Thymus (tissue), 11 donors: ENCODE measurements around the gene SYT3. TPM values are rescaled to one million over a fixed set of nuclear protein-coding genes. Genes with fewer than 3 reads are reported as not detected.

Experiments used
- DNase-seq, 9 donors: peaks; one replicate each; pipeline ENCODE4 v3.0.0-alpha.2; 2013; ENCODE audit warnings: low spot score in 9 of 9, low read depth in 6 of 9, missing footprints in 1 of 9
- H3K27ac ChIP-seq, 2 donors: one replicate each; pipeline ENCODE4 v1.5.1; 2013; ENCODE audit warnings: control low read depth in 1 of 2, low read depth in 1 of 2, low read length in 1 of 2, mild to moderate bottlenecking in 1 of 2, moderate library complexity in 1 of 2
- H3K27me3 ChIP-seq, 2 donors: one replicate each; pipeline ENCODE4 v1.5.1; 2013; ENCODE audit warnings: low read length in 1 of 2; ENCODE audit not compliant: control insufficient read depth in 2 of 2, insufficient read depth in 1 of 2
- H3K36me3 ChIP-seq, 2 donors: one replicate each; pipeline ENCODE4 v1.5.1; 2013; ENCODE audit warnings: low read length in 1 of 2, mild to moderate bottlenecking in 1 of 2, moderate library complexity in 1 of 2; ENCODE audit not compliant: control insufficient read depth in 2 of 2, insufficient read depth in 2 of 2
- H3K4me1 ChIP-seq, 2 donors: one replicate each; pipeline ENCODE4 v1.5.1; 2013; ENCODE audit warnings: low read length in 2 of 2; ENCODE audit not compliant: control insufficient read depth in 2 of 2, insufficient read depth in 2 of 2
- H3K4me3 ChIP-seq, 2 donors: one replicate each; pipeline ENCODE4 v1.5.1; 2013; ENCODE audit warnings: low read length in 2 of 2, control low read depth in 1 of 2, mild to moderate bottlenecking in 1 of 2
- H3K9me3 ChIP-seq, 2 donors: one replicate each; pipeline ENCODE4 v1.5.1; 2013; ENCODE audit warnings: low read length in 1 of 2, mild to moderate bottlenecking in 1 of 2; ENCODE audit not compliant: control insufficient read depth in 2 of 2, insufficient read depth in 1 of 2
- WGBS: extraction: QIAGEN DNeasy Blood & Tissue Kit; methylation state at CpG from one replicate; pipeline ENCODE4 v1.1.7; 2013; 5-methylcytosine and 5-hydroxymethylcytosine counted together
- polyA plus RNA-seq: library from polyadenylated mRNA; stranded (reverse); fragments of 200-250 nt; gene quantifications from one replicate; pipeline ENCODE4 v1.2.3, GENCODE V29; 2013
- total RNA-seq: library from RNA; stranded (reverse); fragments of 120-200 nt; gene quantifications from one replicate; pipeline ENCODE4 v1.2.4, GENCODE V29; 2013
- donor health status: healthy.

SYT3 gene
- total and polyA plus RNA-seq, 2 donors: 0.02 to 0.09 TPM

DNA sequence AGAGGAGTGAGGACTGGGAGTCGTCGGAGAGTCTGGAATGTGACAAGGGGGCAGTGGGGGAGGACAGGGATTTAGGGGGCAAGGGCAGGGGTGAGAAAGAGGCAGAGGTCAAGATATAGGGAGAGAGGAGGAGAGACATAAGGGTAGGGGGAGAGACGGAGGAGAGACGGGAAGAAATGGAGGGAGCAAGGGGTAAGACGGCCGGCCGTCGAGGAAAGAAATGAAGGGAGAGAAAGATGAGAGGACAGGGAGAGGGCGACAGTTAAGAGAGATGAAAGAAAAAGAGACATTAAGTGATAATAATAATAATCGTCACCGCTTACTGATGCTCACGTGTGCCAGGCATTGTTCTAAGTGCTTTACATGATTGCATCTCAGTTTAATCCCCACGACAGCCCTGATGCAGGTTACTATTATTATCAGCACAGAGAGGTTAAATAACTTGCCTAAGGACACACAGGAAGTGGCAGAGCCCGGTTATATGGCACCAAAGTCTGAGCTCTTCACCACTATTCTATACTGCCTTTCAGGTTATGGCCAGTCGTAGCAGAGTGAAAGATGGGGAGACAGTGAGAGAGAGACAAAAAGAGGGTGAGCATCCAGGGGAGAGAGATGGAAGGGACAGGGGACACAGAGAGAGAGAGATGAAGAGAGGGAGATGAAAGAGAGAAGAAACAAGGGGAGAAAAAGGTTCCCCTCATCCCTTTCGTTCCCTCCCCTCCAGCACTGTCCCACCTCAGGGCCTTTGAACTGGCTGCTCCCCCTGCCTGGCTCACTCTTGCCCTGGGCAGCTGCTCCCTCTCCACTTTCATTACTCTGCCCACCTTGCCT lies 23.2 kb upstream of the SYT3 start:
- H3K27me3 ChIP-seq: peaks cover 37 to 82% of the 10 kb centered on the region in 2 donors
- peaks cover 9 to 11% of the 10 kb centered on the region in 2 donors for H3K9me3 ChIP-seq
- WGBS: 66% methylated on average over 16 of the region's 16 CpGs
- H3K27ac ChIP-seq: no peak overlapping the region
- DNase-seq: no peak
- H3K4me3 ChIP-seq: no peak overlapping the region
- no peaks in the 10 kb centered on the region for H3K36me3 ChIP-seq
- H3K4me1 ChIP-seq: peaks cover 0 to 8% of the 10 kb centered on the region in 2 donors

DNA sequence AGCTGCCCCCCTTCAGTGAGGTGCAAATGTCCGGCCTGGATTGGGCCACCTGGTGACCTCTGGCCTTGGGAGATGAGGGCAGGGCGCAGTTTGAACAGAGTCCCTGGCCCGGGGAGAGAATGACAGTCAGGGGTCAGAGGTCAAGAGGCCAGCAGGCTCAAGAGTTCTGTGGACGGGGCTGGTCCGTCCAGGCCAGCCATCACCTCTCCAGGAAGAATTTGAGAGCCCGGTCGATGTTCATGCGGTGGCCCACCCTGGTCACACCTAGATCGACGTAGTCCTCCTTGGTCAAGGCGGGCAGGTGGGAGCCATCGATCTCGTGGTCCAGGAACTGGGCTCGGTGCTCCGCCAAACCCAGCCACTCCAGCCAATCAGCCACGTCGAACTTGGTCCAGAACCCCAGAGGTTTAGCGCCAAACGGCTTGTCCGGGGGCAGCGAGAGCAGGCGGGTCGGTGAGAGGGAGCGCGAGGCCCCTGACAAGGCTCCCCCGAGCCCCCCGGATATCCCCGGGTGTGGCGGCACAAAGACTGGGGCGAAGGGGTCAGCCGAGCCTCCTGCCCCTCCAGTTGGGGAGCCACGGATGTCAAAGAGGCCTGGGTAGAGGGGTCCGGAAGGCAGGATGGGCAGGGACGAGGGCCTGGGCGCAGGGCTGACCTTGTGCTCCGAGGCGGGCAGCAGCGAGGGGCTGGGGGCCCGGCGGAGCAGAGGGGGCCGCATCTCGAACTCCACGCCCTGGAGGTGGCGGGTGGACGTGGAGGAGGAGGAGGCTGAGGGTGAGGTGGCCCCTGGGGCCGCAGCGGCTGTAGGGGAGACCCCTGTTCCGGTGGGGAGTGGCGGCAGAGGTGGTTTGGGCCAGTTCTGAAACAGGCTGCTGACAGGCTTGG lies 22.3 kb upstream of the SYT3 start:
- Histone ChIP-seq H3K4me3 (no peak overlapping the region), H3K4me1 (peaks cover 0 to 8% of the 10 kb centered on the region in 2 donors), H3K36me3 (no peaks in the 10 kb centered on the region), H3K27me3 (peaks cover 33 to 77% of the 10 kb centered on the region in 2 donors), H3K9me3 (peaks cover 9 to 11% of the 10 kb centered on the region in 2 donors), H3K27ac (no peak overlapping the region)
- 76% methylated on average over 49 of the region's 49 CpGs for WGBS
- no peak for DNase-seq

DNA sequence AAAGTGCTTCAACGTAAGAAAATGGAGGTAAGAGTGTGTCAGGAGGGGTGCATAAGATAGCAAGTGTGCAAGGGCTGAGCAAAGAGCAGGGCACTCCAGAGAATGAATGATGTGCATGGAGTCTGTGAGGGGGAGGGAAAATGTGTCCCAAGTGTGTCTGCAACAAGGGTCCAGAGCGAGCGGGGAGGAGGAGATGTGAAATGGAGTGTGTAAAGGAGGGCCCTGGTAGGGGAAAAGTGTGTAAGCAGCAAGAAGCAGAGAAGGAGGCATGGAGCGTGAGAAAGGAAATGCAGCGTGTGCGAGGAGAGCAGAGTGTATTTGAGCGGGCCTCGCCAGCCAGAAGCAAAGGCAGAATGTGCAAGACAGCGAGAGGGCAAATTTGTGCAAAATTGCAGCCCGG lies 21.3 kb upstream of the SYT3 start:
- H3K4me3 ChIP-seq: no peak overlapping the region
- H3K36me3 ChIP-seq: no peaks in the 10 kb centered on the region
- no peak for DNase-seq
- WGBS: 81% methylated on average over 10 of the region's 10 CpGs
- H3K27me3 ChIP-seq: peaks cover 23 to 68% of the 10 kb centered on the region in 2 donors
- H3K9me3 ChIP-seq: peaks cover 8 to 9% of the 10 kb centered on the region in 2 donors
- H3K4me1 ChIP-seq: peaks cover 0 to 8% of the 10 kb centered on the region in 2 donors
- H3K27ac ChIP-seq: no peak overlapping the region

DNA sequence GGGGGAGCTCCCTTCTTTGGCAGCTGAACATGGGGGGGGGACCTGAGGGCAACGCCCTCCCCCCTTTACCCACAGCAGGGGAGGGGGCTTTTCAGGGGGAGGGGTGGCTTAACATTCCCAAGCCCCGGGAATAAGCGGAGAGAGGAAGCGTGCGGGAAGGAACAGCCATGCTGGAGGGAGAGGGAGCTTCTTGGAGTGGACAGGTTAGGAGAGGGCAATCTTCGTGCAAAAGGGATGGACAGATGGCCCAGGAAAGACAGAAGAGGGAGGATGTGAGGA lies 20.3 kb upstream of the SYT3 start:
- WGBS: 34% methylated on average over 6 of the region's 6 CpGs
- H3K27ac ChIP-seq: no peak overlapping the region
- no peak overlapping the region for H3K4me3 ChIP-seq
- H3K27me3 ChIP-seq: peaks cover 19 to 62% of the 10 kb centered on the region in 2 donors
- no peak for DNase-seq
- H3K4me1 ChIP-seq: peaks cover 0 to 8% of the 10 kb centered on the region in 2 donors
- no peaks in the 10 kb centered on the region for H3K36me3 ChIP-seq
- H3K9me3 ChIP-seq: peaks cover 8 to 9% of the 10 kb centered on the region in 2 donors

DNA sequence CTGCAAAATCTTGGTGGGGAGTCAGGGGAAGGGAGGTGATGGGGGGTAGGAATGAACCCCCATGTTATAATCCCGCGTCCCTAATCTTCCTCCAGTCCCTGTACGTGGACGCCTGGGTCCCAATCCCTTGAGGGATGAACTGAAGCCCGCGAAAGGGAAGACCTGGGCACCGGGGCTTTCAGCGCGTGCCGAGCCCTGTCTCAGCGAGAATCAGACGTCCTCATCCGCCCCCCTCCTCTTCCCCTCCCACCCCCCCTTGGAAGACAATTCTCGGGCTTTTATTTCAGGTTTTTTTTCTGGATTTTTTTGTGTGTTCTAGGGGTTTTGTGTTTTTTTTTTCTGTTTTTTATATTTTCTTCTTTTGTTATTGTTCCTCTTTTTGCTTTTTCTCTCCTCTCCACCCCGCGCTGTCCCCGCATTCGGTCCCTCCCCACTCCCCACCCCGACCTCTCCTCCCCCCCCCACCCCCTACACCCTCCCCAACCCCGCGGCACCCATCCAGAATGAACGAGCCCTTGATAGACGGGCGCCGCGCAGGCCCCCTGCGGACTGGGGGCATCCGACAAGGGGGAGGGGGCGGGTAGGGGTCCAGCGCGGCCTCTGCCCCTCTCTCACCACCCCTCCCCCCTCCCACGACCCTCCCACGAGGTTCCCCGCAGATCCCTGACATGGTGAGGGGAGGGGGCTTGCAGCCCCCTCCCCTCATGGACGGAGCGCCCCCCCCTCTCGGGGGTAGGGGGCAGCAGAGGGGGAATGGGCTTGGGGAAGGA lies 19.8 kb upstream of the SYT3 start:
- peaks cover 17 to 56% of the 10 kb centered on the region in 2 donors for H3K27me3 ChIP-seq
- 6% methylated on average over 37 of the region's 37 CpGs for WGBS

DNA sequence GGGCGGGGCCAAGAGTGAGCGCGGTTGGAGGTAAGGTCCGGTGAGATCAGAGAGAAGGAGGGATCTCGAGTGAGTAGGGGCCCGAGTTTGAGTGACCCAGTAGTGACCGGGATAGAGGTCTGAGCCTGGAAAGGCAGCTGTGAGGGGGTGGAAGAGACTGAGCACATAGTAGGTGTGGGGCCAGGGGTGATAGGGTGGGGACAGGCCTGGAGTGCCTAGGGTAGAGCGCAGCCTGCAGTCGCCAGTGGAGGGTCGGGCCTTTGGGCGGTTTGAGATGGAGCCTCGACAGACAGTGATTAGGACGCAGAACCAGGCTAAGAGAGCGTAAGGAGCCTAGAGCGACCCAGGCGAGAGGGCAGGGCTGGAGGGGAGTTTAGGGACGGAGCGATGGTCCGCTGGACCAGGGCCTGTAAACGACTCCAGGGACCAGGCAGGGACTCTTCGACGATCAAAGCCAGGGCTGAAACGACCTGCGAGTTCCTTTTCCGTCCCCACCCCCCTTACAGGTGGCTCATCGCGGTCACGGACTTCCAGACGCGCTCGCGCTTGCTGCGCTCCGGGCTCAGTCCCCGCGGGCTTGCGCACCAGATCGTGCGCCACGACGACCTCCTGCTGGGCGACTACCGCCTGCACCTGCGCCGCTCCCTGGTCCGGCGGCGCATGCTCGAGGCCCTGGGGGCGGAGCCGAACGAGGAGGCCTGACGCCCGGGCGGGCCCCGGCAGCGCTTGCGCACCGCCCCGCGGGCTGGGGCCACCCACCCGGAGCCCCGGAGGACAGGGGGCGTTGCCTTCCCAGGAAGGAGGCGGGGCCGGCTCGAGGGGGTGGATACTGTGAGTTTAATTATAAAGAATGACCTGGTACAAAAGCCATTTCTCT lies 19.0 kb upstream of the SYT3 start:
- H3K9me3 ChIP-seq: peaks cover 8 to 9% of the 10 kb centered on the region in 2 donors
- no peak overlapping the region for H3K27ac ChIP-seq
- H3K27me3 ChIP-seq: peaks cover 15 to 55% of the 10 kb centered on the region in 2 donors
- peak overlapping the region in 1 of 2 donors; percentile 5 for H3K4me3 ChIP-seq
- peak in 6 of 9 donors; percentile 15 to 62 (median 38) for DNase-seq
- H3K4me1 ChIP-seq: peaks cover 0 to 8% of the 10 kb centered on the region in 2 donors
- no peaks in the 10 kb centered on the region for H3K36me3 ChIP-seq
- WGBS: 4% methylated on average over 67 of the region's 67 CpGs

More for the DNA sequence above, 19.8 kb upstream of the SYT3 start:
- peaks cover 8 to 9% of the 10 kb centered on the region in 2 donors for H3K9me3 ChIP-seq
- no peaks in the 10 kb centered on the region for H3K36me3 ChIP-seq
- H3K4me1 ChIP-seq: peaks cover 0 to 8% of the 10 kb centered on the region in 2 donors
- H3K4me3 ChIP-seq: no peak overlapping the region
- no peak for DNase-seq
- no peak overlapping the region for H3K27ac ChIP-seq

DNA sequence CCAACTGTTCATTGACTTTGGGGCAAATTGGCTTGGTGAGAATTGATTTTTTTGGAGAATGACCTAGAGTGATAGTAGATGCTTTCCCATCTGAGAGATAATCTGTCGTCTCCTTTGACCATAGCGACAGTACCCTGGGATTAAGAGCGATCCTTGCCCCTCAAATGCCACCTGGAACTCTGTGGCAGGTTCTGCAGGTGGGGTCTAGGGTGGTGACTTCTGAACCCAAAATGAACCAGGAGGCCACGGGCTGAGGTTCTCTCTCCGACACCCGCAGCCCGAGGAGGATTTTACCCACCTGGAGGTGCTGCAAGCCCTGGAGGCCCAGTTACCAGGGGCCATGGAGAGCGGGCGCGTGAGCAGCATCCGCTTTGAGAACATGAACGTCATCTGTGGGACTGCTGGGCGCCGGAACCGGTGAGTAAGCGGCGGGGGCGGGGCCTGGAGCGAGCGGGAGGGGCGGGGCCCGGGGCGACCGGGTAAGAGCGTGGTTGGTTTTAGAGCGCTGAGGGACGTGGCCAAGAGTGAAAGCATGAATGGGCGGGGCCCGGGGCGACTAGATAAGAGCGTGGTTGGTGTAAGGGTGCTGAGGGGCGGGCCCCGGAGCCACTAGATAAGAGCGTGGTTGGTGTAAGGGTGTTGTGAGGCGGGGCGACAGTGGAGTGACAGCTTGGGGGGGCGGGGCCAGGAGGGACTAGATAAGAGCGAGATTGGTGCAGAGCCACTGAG lies 18.2 kb upstream of the SYT3 start:
- peak in 6 of 9 donors; percentile 3 to 66 (median 31) for DNase-seq
- Histone ChIP-seq H3K27me3 (peaks cover 15 to 53% of the 10 kb centered on the region in 2 donors), H3K9me3 (peaks cover 8 to 9% of the 10 kb centered on the region in 2 donors), H3K4me1 (peaks cover 0 to 8% of the 10 kb centered on the region in 2 donors), H3K27ac (no peak overlapping the region), H3K4me3 (no peak overlapping the region), H3K36me3 (no peaks in the 10 kb centered on the region)
- 5% methylated on average over 38 of the region's 38 CpGs for WGBS
